Neural cell (in vitro differentiated cells): Measurements from ENCODE around the gene SAT2. TPM values are rescaled to one million over a fixed set of nuclear protein-coding genes. Genes with fewer than 3 reads are reported as not detected.

Experiments used
- H2AFZ ChIP-seq: fragments of 200-600, 300-800 bp; sonication (generic), shearing (Covaris generic); 2 replicates; pipeline ENCODE4 v1.6.0; 2014; ENCODE audit warnings: low read depth, mild to moderate bottlenecking, antibody characterized with exemption, low read length, moderate library complexity
- H3F3A ChIP-seq: fragments of 200-600 bp; shearing (Covaris generic); 2 replicates; pipeline ENCODE4 v1.6.1; 2016; ENCODE audit warnings: mild to moderate bottlenecking, moderate library complexity, mixed read lengths, antibody characterized with exemption, low read length; ENCODE audit not compliant: insufficient read depth, poor library complexity, severe bottlenecking
- H3K27ac ChIP-seq: fragments of 200-600, 300-800 bp; sonication (generic), shearing (Covaris generic); 2 replicates; pipeline ENCODE4 v1.5.1; 2014; ENCODE audit warnings: mild to moderate bottlenecking, low read length, moderate library complexity
- H3K27me3 ChIP-seq: fragments of 300-800, 200-600 bp; sonication (generic), shearing (Covaris generic); 2 replicates; pipeline ENCODE4 v1.6.0; 2014; ENCODE audit warnings: mild to moderate bottlenecking, low read depth, low read length, moderate library complexity; ENCODE audit not compliant: insufficient read depth
- H3K36me3 ChIP-seq: fragments of 300-800, 200-600 bp; sonication (generic), shearing (Covaris generic); 2 replicates; pipeline ENCODE4 v1.5.1; 2014; ENCODE audit warnings: mild to moderate bottlenecking, antibody characterized with exemption, low read length, moderate library complexity; ENCODE audit not compliant: insufficient read depth
- H3K4me2 ChIP-seq: fragments of 300-800, 200-600 bp; sonication (generic), shearing (Covaris generic); 2 replicates; pipeline ENCODE4 v1.6.0; 2014; ENCODE audit warnings: mild to moderate bottlenecking, low read length
- H3K4me3 ChIP-seq: fragments of 300-800, 200-600 bp; sonication (generic), shearing (Covaris generic); 2 replicates; pipeline ENCODE4 v1.5.1; 2014; ENCODE audit warnings: mild to moderate bottlenecking, low read length, moderate library complexity
- H3K79me2 ChIP-seq: fragments of 200-600 bp; shearing (Covaris generic); replicated peaks from 2 replicates; pipeline ENCODE4 v1.6.0; 2014; ENCODE audit warnings: mild to moderate bottlenecking, low read length, moderate library complexity; ENCODE audit not compliant: insufficient read depth
- H3K9ac ChIP-seq: fragments of 300-800, 200-600 bp; sonication (generic), shearing (Covaris generic); 2 replicates; pipeline ENCODE4 v1.6.1; 2016; ENCODE audit warnings: mild to moderate bottlenecking, low read length, mixed read lengths
- H3K9me2 ChIP-seq: fragments of 200-600 bp; shearing (Covaris generic); 2 replicates; pipeline ENCODE4 v1.6.1; 2016; ENCODE audit warnings: mild to moderate bottlenecking, low read length, mixed read lengths; ENCODE audit not compliant: insufficient read depth
- H3K9me3 ChIP-seq: fragments of 200-600, 300-800 bp; sonication (generic), shearing (Covaris generic); 2 replicates; pipeline ENCODE4 v1.6.1; 2016; ENCODE audit warnings: mild to moderate bottlenecking, mixed run types, low read length, moderate library complexity, mixed read lengths
- H4K20me1 ChIP-seq: fragments of 200-600 bp; shearing (Covaris generic); 2 replicates; pipeline ENCODE4 v1.6.1; 2016; ENCODE audit warnings: mild to moderate bottlenecking, mixed run types; ENCODE audit not compliant: insufficient read depth
- CTCF ChIP-seq: fragments of 450-650 bp; IDR thresholded peaks from 2 replicates; pipeline ENCODE4 v1.5.1; 2014; ENCODE audit warnings: antibody characterized with exemption, mild to moderate bottlenecking, moderate library complexity; ENCODE audit not compliant: poor library complexity, severe bottlenecking
- EP300 ChIP-seq: fragments of 450-650 bp; conservative IDR thresholded peaks from 2 replicates; pipeline ENCODE4 v1.6.1; 2014; ENCODE audit warnings: antibody characterized with exemption, mild to moderate bottlenecking, moderate library complexity; ENCODE audit not compliant: poor library complexity, severe bottlenecking
- EZH2 ChIP-seq: fragments of 200-600, 300-800 bp; shearing (Covaris generic), sonication (generic); IDR thresholded peaks from 2 replicates; pipeline ENCODE4 v1.6.1; 2014; ENCODE audit warnings: antibody characterized with exemption, low read length, borderline replicate concordance, mild to moderate bottlenecking; ENCODE audit not compliant: insufficient read depth, poor library complexity, severe bottlenecking
- MXI1 ChIP-seq: fragments of 450-650 bp; conservative IDR thresholded peaks from 2 replicates; pipeline ENCODE4 v1.6.1; 2014; ENCODE audit warnings: antibody characterized with exemption, mild to moderate bottlenecking; ENCODE audit not compliant: poor library complexity, severe bottlenecking
- POLR2AphosphoS5 ChIP-seq: IDR thresholded peaks from 2 replicates; pipeline ENCODE4 v1.6.1; 2012
- RAD21 ChIP-seq: fragments of 450-650 bp; conservative IDR thresholded peaks from 2 replicates; pipeline ENCODE4 v1.6.1; 2014; ENCODE audit warnings: antibody characterized with exemption, mild to moderate bottlenecking, moderate library complexity
- SMC3 ChIP-seq: fragments of 450-650 bp; conservative IDR thresholded peaks from 2 replicates; pipeline ENCODE4 v1.6.1; 2014; ENCODE audit warnings: antibody characterized with exemption, mild to moderate bottlenecking, moderate library complexity; ENCODE audit not compliant: poor library complexity
- TAF1 ChIP-seq: IDR thresholded peaks from 2 replicates; pipeline ENCODE4 v1.6.1; 2012; ENCODE audit warnings: low read depth
- polyA plus RNA-seq: library from polyadenylated mRNA; depleted of rRNA; stranded (reverse); fragments of >200 nt; gene quantifications from 2 replicates; pipeline ENCODE4 v1.2.3, GENCODE V29; 2014
- TF ChIP-seq, protein P1 (sequence below): IDR thresholded peaks from 2 replicates; pipeline ENCODE4 v1.6.1; 2012; ENCODE audit warnings: borderline replicate concordance

SAT2 gene
- polyA plus RNA-seq, 1 donor from 2014 or later = 303 TPM

DNA sequence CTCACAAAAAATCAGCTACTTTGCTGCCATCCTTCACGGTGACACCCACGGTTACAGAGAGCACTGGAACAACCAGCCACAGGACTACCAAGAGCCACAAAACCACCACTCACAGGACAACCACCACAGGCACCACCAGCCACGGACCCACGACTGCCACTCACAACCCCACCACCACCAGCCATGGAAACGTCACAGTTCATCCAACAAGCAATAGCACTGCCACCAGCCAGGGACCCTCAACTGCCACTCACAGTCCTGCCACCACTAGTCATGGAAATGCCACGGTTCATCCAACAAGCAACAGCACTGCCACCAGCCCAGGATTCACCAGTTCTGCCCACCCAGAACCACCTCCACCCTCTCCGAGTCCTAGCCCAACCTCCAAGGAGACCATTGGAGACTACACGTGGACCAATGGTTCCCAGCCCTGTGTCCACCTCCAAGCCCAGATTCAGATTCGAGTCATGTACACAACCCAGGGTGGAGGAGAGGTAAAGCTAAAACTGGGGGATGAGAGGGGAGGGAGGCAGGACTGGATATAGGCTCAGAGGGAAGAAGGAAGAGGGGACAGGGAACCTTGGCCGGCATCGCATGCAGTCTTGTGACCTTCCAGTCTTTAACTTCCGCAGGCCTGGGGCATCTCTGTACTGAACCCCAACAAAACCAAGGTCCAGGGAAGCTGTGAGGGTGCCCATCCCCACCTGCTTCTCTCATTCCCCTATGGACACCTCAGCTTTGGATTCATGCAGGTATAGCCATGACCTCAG, 47.6 kb downstream of the SAT2 start:
- no peaks in the 10 kb centered on the region for H3F3A ChIP-seq
- H3K36me3 ChIP-seq = peaks cover 5% of the 10 kb centered on the region
- H3K27ac ChIP-seq = no peak overlapping the region
- peaks cover 17% of the 10 kb centered on the region for H4K20me1 ChIP-seq
- H3K9me2 ChIP-seq = no peaks in the 10 kb centered on the region
- no peak overlapping the region for H3K4me2 ChIP-seq
- no peak overlapping the region for H3K4me3 ChIP-seq
- H3K79me2 ChIP-seq = peaks cover 12% of the 10 kb centered on the region
- no peaks in the 10 kb centered on the region for H3K9me3 ChIP-seq
- TF ChIP-seq EZH2 (no peak), POLR2AphosphoS5 (peak; percentile 2)
- H3K27me3 ChIP-seq = no peaks in the 10 kb centered on the region
- H3K9ac ChIP-seq = no peak overlapping the region
- no peak overlapping the region for H2AFZ ChIP-seq

DNA sequence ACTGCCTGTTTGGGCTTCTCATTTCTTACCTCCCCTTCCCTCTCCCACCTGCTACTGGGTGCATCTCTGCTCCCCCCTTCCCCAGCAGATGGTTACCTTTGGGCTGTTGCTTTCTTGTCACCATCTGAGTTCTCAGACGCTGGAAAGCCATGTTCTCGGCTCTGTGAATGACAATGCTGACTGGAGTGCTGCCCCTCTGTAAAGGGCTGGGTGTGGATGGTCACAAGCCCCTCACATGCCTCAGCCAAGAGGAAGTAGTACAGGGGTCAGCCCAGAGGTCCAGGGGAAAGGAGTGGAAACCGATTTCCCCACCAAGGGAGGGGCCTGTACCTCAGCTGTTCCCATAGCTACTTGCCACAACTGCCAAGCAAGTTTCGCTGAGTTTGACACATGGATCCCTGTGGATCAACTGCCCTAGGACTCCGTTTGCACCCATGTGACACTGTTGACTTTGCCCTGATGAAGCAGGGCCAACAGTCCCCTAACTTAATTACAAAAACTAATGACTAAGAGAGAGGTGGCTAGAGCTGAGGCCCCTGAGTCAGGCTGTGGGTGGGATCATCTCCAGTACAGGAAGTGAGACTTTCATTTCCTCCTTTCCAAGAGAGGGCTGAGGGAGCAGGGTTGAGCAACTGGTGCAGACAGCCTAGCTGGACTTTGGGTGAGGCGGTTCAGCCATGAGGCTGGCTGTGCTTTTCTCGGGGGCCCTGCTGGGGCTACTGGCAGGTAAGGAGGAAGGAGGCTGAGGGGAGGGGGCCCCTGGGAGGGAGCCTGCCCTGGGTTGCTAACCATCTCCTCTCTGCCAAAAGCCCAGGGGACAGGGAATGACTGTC, 48.4 kb downstream of the SAT2 start, which contains the start of gene CD68:
TSS of gene CD68 (plus strand) at position 638 of the 833 bp plus-strand sequence. CDS start at position 678, 40 bp downstream.
- no peak within 1 kb of the TSS for H3K27ac ChIP-seq
- no peaks in the 10 kb centered on the region for H3K9me3 ChIP-seq
- peaks cover 25% of the 10 kb centered on the region for H4K20me1 ChIP-seq
- no peak within 1 kb of the TSS for H3K4me2 ChIP-seq
- no peak within 1 kb of the TSS for H3K9ac ChIP-seq
- H3K36me3 ChIP-seq = peaks cover 6% of the 10 kb centered on the region
- TF ChIP-seq, protein P1, sequence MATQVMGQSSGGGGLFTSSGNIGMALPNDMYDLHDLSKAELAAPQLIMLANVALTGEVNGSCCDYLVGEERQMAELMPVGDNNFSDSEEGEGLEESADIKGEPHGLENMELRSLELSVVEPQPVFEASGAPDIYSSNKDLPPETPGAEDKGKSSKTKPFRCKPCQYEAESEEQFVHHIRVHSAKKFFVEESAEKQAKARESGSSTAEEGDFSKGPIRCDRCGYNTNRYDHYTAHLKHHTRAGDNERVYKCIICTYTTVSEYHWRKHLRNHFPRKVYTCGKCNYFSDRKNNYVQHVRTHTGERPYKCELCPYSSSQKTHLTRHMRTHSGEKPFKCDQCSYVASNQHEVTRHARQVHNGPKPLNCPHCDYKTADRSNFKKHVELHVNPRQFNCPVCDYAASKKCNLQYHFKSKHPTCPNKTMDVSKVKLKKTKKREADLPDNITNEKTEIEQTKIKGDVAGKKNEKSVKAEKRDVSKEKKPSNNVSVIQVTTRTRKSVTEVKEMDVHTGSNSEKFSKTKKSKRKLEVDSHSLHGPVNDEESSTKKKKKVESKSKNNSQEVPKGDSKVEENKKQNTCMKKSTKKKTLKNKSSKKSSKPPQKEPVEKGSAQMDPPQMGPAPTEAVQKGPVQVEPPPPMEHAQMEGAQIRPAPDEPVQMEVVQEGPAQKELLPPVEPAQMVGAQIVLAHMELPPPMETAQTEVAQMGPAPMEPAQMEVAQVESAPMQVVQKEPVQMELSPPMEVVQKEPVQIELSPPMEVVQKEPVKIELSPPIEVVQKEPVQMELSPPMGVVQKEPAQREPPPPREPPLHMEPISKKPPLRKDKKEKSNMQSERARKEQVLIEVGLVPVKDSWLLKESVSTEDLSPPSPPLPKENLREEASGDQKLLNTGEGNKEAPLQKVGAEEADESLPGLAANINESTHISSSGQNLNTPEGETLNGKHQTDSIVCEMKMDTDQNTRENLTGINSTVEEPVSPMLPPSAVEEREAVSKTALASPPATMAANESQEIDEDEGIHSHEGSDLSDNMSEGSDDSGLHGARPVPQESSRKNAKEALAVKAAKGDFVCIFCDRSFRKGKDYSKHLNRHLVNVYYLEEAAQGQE = no peak
- peak; percentile 35 for TF ChIP-seq POLR2AphosphoS5
- H3K27me3 ChIP-seq = no peaks in the 10 kb centered on the region
- no peak within 1 kb of the TSS for H2AFZ ChIP-seq
- H3F3A ChIP-seq = no peaks in the 10 kb centered on the region
- no peak within 1 kb of the TSS for H3K4me3 ChIP-seq
- H3K79me2 ChIP-seq = peaks cover 20% of the 10 kb centered on the region
- H3K9me2 ChIP-seq = no peaks in the 10 kb centered on the region

GRCh38 chr17:7577327-7578199, 50.1 kb downstream of the SAT2 start:
- Histone ChIP-seq H3K27me3 (no peaks in the 10 kb centered on the region), H3K36me3 (peaks cover 6% of the 10 kb centered on the region), H3F3A (no peaks in the 10 kb centered on the region), H2AFZ (no peak overlapping the region), H4K20me1 (peaks cover 30% of the 10 kb centered on the region), H3K27ac (no peak overlapping the region), H3K4me2 (no peak overlapping the region), H3K9me3 (no peaks in the 10 kb centered on the region), H3K9ac (no peak overlapping the region), H3K9me2 (no peaks in the 10 kb centered on the region), H3K79me2 (peaks cover 35% of the 10 kb centered on the region), H3K4me3 (no peak overlapping the region)
- no peak for TF ChIP-seq TAF1
- no peak for TF ChIP-seq SMC3
- TF ChIP-seq MXI1 = no peak
- TF ChIP-seq POLR2AphosphoS5 = no peak
- no peak for TF ChIP-seq EZH2
- TF ChIP-seq, protein P1 = no peak
- no peak for TF ChIP-seq EP300
- TF ChIP-seq CTCF = no peak
- TF ChIP-seq RAD21 = no peak
